Endothelial cell (in vitro differentiated cells): ENCODE data around the gene TNFSF4. TPM values are rescaled to one million over a fixed set of nuclear protein-coding genes. Genes with fewer than 3 reads are reported as not detected.
"Not testable (repeated sequence)": the region's sequence is repeated elsewhere in the genome, so short reads cannot be mapped to it uniquely, and the experiment has no call there.

ENCODE experiments used
- DNase-seq: peaks from one replicate; pipeline ENCODE4 v3.0.0; 2021; ENCODE audit warnings: low spot score
- H3K27ac Mint-ChIP-seq: one replicate; pipeline ENCODE4 v1.8.0; 2021; ENCODE audit warnings: mixed read lengths, inconsistent platforms; ENCODE audit not compliant: unreplicated experiment
- H3K27me3 Mint-ChIP-seq: one replicate; pipeline ENCODE4 v1.8.0; 2021; ENCODE audit warnings: mild to moderate bottlenecking, moderate library complexity, mixed read lengths, inconsistent platforms; ENCODE audit not compliant: unreplicated experiment
- H3K36me3 Mint-ChIP-seq: one replicate; pipeline ENCODE4 v1.8.0; 2021; ENCODE audit warnings: mild to moderate bottlenecking, low read depth, mixed read lengths, inconsistent platforms; ENCODE audit not compliant: unreplicated experiment
- H3K4me1 Mint-ChIP-seq: one replicate; pipeline ENCODE4 v1.8.0; 2021; ENCODE audit warnings: mild to moderate bottlenecking, mixed read lengths, inconsistent platforms; ENCODE audit not compliant: unreplicated experiment
- H3K4me3 Mint-ChIP-seq: one replicate; pipeline ENCODE4 v1.8.0; 2021; ENCODE audit warnings: mild to moderate bottlenecking, mixed read lengths, inconsistent platforms; ENCODE audit not compliant: unreplicated experiment
- H3K9me3 Mint-ChIP-seq: one replicate; pipeline ENCODE4 v1.8.0; 2021; ENCODE audit warnings: mixed read lengths, inconsistent platforms; ENCODE audit not compliant: unreplicated experiment
- total RNA-seq: library from RNA; stranded (reverse); fragmentation: NEBNext Ultra II Directional; extraction: Animal tissue kit (Norgen Biotek cat#: 25700); gene quantifications from one replicate; pipeline ENCODE4 v1.2.1, GENCODE V29; 2021; ENCODE audit not compliant: unreplicated experiment
- TF ChIP-seq, protein P1 (sequence below): fragments of 200-600 bp; sonication (generic); IDR thresholded peaks from one replicate; pipeline ENCODE4 v1.5.0; 2021; ENCODE audit warnings: antibody characterized with exemption; ENCODE audit not compliant: unreplicated experiment

Gene TNFSF4
- total RNA-seq, 1 donor from 2014 or later, result 0.15 TPM

DNA sequence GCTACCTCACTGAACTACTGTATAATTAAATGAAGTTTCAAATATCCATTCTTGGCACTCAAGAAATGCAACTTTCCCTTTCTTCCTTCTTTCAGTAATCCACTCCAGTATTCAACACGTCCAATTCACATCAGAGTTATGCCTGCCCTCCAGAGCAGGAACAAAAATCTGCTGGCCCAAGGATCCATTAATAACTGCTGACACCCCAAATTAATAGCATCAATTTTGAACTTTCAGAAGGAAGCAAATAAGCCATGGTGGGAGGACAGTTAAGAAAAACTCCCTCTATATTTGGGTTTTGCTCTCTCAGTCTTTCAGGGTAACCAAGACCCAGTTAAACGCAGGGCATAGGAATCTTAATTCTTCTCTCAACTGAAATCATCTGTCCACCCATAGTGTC, 31.9 kb upstream of the TNFSF4 start:
- TF ChIP-seq, protein P1, sequence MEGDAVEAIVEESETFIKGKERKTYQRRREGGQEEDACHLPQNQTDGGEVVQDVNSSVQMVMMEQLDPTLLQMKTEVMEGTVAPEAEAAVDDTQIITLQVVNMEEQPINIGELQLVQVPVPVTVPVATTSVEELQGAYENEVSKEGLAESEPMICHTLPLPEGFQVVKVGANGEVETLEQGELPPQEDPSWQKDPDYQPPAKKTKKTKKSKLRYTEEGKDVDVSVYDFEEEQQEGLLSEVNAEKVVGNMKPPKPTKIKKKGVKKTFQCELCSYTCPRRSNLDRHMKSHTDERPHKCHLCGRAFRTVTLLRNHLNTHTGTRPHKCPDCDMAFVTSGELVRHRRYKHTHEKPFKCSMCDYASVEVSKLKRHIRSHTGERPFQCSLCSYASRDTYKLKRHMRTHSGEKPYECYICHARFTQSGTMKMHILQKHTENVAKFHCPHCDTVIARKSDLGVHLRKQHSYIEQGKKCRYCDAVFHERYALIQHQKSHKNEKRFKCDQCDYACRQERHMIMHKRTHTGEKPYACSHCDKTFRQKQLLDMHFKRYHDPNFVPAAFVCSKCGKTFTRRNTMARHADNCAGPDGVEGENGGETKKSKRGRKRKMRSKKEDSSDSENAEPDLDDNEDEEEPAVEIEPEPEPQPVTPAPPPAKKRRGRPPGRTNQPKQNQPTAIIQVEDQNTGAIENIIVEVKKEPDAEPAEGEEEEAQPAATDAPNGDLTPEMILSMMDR, result no peak
- Mint-ChIP-seq H3K9me3 (no peaks in the 10 kb centered on the region), H3K27me3 (peaks cover under 1% of the 10 kb centered on the region), H3K4me1 (no peaks in the 10 kb centered on the region), H3K27ac (no peak overlapping the region), H3K4me3 (no peak overlapping the region), H3K36me3 (peaks cover 12% of the 10 kb centered on the region)
- DNase-seq, result no peak

DNA sequence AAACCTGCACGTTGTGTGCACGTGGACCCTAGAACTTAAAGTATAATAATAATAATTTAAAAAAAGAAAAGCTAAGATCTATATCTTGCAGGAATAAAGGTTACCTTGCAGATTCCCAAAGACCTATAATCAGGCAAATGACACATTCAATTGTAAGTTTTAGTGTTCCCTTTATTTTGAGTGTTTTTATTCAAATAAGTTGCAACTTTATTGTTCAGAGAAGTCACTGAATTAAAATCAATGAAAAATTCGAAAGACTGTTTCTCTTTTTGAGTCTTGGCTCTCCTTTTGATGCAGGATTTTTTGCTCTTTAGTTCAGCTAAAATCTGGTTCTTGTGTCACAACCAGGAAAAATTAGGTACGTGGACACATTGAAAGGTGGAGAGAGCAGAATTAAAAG, 27.8 kb upstream of the TNFSF4 start:
- H3K27ac Mint-ChIP-seq, result no peak overlapping the region

DNA sequence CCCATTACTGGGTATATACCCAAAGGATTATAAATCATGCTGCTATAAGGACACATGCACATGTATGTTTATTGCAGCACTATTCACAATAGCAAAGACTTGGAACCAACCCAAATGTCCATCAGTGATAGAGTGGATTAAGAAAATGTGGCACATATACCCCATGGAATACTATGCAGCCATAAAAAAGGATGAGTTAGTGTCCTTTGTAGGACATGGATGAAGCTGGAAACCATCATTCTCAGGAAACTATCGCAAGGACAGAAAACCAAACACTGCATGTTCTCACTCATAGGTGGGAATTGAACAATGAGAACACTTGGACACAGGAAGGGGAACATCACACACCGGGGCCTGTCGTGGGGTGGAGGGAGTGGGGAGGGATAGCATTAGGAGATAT, 27.3 kb upstream of the TNFSF4 start:
- not testable (repeated sequence) for H3K4me1 Mint-ChIP-seq, DNase-seq, H3K4me3 Mint-ChIP-seq, H3K36me3 Mint-ChIP-seq, H3K9me3 Mint-ChIP-seq, H3K27me3 Mint-ChIP-seq, H3K27ac Mint-ChIP-seq

More for the DNA sequence above, 27.8 kb upstream of the TNFSF4 start:
- Mint-ChIP-seq H3K9me3 (no peaks in the 10 kb centered on the region), H3K4me3 (no peak overlapping the region), H3K4me1 (no peaks in the 10 kb centered on the region), H3K27me3 (peaks cover 2% of the 10 kb centered on the region), H3K36me3 (no peaks in the 10 kb centered on the region)
- TF ChIP-seq, protein P1, result no peak
- no peak for DNase-seq

DNA sequence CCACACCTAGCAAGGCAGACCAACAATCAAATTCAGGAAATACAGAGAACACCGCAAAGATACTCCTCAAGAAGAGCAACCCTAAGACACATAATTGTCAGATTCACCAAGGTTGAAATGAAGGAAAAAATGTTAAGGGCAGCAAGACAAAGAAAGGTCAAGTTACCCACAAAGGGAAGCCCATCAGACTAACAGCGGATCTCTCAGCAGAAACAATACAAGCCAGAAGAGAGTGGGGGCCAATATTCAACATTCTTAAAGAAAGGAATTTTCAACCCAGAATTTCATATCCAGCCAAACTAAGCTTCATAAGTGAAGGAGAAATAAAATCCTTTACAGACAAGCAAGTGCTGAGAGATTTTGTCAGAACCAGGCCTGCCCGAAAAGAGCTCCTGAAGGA, 21.9 kb upstream of the TNFSF4 start:
- H3K36me3 Mint-ChIP-seq, H3K4me1 Mint-ChIP-seq, DNase-seq, H3K9me3 Mint-ChIP-seq, H3K27ac Mint-ChIP-seq, H3K4me3 Mint-ChIP-seq, H3K27me3 Mint-ChIP-seq: not testable (repeated sequence)

DNA sequence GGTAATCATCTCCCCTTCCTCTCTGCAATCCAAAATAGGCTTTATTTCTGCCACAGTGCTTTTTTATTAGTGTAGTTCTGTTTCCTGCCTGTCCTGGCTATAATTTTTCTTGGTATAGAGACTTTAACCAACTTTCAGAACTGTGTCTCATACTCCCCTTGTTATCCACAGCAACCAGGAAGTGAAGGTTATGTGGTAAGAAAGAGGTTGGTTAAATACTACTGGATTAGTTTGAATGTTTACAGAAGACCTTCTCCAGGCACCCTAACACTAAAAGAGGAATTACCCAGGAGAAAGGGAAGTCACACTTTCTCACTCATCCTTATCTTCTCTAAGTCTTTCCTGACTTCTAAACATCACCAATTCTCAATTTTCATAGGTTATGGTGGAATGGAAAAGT, 17.8 kb upstream of the TNFSF4 start:
- no peaks in the 10 kb centered on the region for H3K27me3 Mint-ChIP-seq
- H3K4me1 Mint-ChIP-seq, result peaks cover 7% of the 10 kb centered on the region
- H3K4me3 Mint-ChIP-seq, result no peak overlapping the region
- no peak for DNase-seq
- H3K9me3 Mint-ChIP-seq, result no peaks in the 10 kb centered on the region
- peaks cover 9% of the 10 kb centered on the region for H3K36me3 Mint-ChIP-seq
- TF ChIP-seq, protein P1, result no peak
- no peak overlapping the region for H3K27ac Mint-ChIP-seq

DNA sequence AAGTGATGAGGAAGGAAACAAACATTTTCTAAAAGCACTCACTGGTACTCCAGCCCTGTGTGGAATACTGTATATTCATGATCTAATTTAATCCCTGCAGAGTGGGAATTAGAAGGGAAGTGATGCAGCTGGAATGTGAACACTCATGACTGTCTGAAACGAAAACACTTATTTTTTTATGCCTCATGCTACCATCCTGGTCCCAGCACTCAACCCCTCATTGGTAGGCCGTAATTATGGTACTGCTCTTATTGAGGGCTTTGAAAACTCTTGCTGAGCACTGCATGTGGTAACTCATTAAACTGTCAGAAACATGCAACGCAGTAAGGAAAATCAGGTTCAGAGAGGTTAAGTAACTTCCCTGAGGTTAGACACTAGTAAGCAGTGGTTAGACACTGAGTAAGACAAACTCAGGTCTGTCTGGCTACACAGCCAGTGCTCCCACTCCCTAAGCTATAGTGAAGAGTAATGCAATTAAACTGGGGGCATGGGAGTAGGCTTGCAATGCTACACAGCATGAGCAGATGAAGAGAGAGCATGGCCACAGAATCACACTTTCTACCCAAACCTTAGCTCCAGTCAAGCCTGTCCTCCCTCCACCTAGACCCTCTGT, 17.3 kb upstream of the TNFSF4 start:
- TF ChIP-seq, protein P1, result no peak
- Mint-ChIP-seq H3K4me1 (peaks cover 7% of the 10 kb centered on the region), H3K27ac (no peak overlapping the region), H3K4me3 (no peak overlapping the region), H3K36me3 (peaks cover 9% of the 10 kb centered on the region), H3K27me3 (no peaks in the 10 kb centered on the region), H3K9me3 (no peaks in the 10 kb centered on the region)
- no peak for DNase-seq
